Mesodermal cell (in vitro differentiated cells): Measurements from ENCODE around the gene PNMA8A.
"Not testable (repeated sequence)": the region's sequence is repeated elsewhere in the genome, so short reads cannot be mapped to it uniquely, and the experiment has no call there.

ENCODE experiments used
- H3K27ac ChIP-seq: 2 replicates; pipeline ENCODE4 v1.7.0; 2013; ENCODE audit warnings: mild to moderate bottlenecking, low read depth, low read length, moderate library complexity; ENCODE audit not compliant: severe bottlenecking
- H3K36me3 ChIP-seq: 2 replicates; pipeline ENCODE4 v1.7.1; 2013; ENCODE audit warnings: mild to moderate bottlenecking, low read length, moderate library complexity; ENCODE audit not compliant: control insufficient read depth, insufficient read depth
- H3K4me1 ChIP-seq: one replicate; pipeline ENCODE4 v1.7.1; 2013; ENCODE audit warnings: mild to moderate bottlenecking, low read length; ENCODE audit not compliant: insufficient read depth, control insufficient read depth, poor library complexity, severe bottlenecking
- H3K4me3 ChIP-seq: 2 replicates; pipeline ENCODE4 v1.7.0; 2013; ENCODE audit warnings: low read length, control low read depth, mild to moderate bottlenecking; ENCODE audit not compliant: insufficient read depth, poor library complexity, severe bottlenecking; ENCODE audit errors: extremely low read depth
- H3K9me3 ChIP-seq: 2 replicates; pipeline ENCODE4 v1.7.1; 2013; ENCODE audit warnings: mild to moderate bottlenecking, low read length, moderate library complexity; ENCODE audit not compliant: control insufficient read depth
- WGBS, 2 experiments: methylation state at CpG; one replicate each; pipeline ENCODE4 v1.1.5; 2013; ENCODE audit warnings: missing lambda C conversion rate in 2 of 2; ENCODE audit not compliant: insufficient coverage in 2 of 2; 5-methylcytosine and 5-hydroxymethylcytosine counted together

The PNMA8A gene

DNA sequence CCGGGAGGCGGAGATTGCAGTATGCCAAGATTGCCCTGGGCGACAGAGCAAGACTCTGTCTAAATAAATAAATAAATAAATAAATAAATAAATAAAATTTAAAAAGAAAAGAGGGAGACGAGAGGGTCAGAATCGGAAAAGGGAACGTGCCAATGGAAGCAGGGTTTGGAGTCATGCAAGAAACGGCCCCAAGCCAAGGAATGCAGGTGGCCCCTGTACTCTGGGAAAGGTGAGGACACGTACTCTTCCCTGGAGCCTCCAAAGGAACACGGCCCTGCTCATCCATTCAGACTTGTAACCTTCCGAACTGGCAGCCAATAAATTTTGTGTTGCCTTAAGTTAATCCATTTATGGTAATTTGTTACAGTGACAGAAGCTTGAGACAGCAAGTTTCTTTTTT lies 22.8 kb downstream of the PNMA8A start:
- Histone ChIP-seq H3K4me3 (no peak overlapping the region), H3K4me1 (no peaks in the 10 kb centered on the region), H3K9me3 (peaks cover 5% of the 10 kb centered on the region), H3K27ac (no peak overlapping the region), H3K36me3 (no peaks in the 10 kb centered on the region)
- 87 to 97% methylated on average over 6 to 9 of the region's 10 CpGs for WGBS, 2 experiments

DNA sequence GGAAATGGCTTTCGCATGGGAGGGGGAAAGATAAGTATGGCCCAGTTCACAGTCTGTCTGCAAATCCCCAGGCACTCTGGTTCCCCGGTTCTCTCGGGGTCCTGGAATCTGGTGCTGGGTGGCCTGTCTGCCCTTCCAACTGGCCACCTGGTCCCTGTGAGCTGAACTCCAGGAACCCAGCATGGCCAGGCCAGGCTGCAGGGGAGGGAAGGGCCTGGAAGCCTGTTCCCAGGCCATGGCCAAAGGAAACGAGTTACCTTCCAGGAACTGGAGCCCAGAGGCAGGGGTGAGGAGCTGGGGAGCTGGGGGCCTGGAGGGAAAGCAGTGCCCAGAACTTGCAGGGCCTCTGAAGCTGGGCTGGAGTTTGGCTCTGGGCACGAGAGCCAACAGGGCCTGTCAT lies 23.5 kb downstream of the PNMA8A start:
- no peaks in the 10 kb centered on the region for H3K4me1 ChIP-seq
- no peak overlapping the region for H3K4me3 ChIP-seq
- H3K36me3 ChIP-seq, result no peaks in the 10 kb centered on the region
- WGBS, 2 experiments, result 89 to 95% methylated on average over 4 to 5 of the region's 5 CpGs
- H3K9me3 ChIP-seq, result peaks cover 5% of the 10 kb centered on the region
- H3K27ac ChIP-seq, result no peak overlapping the region

DNA sequence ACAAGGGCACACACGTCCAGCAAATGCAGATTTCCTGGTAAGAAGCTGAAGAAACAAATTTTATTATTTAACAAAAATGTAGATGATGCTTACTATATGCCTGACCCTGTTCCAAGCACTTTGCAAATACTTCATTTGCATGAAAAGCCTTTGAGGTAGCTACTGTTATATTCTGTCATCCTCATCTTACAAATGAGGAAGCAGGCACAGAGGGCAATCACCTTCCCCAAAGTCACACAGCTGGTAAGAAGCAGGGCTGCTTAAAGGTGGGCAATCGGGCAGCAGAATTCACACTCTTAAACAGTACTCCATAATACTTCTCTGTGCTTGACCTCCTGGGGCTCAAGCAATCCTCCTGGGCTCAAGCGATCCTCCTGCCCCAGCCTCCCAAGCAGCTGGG lies 24.4 kb downstream of the PNMA8A start:
- H3K36me3 ChIP-seq, result no peaks in the 10 kb centered on the region
- no peak overlapping the region for H3K27ac ChIP-seq
- peaks cover 5% of the 10 kb centered on the region for H3K9me3 ChIP-seq
- WGBS, 2 experiments, result 86% methylated on average over 1 of the region's 3 CpGs; no CpG with 5 or more reads in 1 of the 2 experiments
- H3K4me3 ChIP-seq, result no peak overlapping the region
- no peaks in the 10 kb centered on the region for H3K4me1 ChIP-seq

DNA sequence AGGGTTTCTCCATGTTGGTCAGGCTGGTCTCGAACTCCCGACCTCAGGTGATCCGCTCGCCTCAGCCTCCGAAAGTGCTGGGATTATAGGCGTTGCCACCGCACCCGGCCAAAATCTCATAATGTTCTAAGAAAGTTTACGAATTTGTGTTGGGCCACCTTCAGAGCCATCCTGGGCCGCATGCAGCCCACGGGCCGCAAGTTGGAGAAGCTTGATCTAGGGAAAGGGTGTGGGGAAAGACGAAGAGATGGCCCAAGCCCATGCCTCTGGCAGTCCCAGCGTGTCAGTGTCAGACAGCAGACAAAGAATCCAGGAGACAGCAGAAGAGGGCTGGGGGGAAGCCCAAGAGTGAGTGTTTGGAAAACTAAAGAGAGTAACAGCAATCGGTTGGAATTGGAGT lies 25.3 kb downstream of the PNMA8A start:
- Histone ChIP-seq H3K4me3 (no peak overlapping the region), H3K9me3 (peaks cover 5% of the 10 kb centered on the region), H3K36me3 (no peaks in the 10 kb centered on the region), H3K4me1 (no peaks in the 10 kb centered on the region), H3K27ac (no peak overlapping the region)
- WGBS, 2 experiments, result 83 to 90% methylated on average over 10 to 14 of the region's 15 CpGs

DNA sequence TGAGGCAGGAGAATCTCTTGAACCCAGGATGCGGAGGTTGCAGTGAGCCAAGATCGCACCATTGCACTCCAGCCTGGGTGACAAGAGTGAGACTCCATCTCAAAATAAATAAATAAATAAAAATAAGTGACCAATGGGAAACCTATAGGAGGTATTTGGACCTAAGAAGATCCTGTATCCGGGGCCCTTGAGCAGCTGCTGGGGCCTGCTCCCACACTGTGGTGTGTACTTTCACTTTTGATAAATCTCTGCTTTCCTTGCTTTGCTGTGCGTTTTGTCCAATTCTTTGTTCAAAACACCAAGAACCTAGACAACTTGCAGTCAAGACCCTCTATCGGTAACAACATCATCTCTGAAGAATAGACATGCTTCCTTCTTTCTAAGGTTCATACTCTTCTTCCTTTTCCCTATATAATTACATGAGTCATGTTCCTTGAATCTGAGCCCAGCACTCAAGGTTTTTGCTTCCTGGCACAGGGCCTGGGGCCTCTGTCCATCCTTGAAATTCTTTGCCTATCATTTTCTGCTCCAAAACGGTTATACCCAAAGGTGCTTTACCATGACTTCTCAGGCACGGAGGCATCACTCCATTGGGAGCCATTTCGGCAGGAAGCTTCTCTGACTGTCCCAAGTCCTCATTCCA lies 28.4 kb downstream of the PNMA8A start:
- H3K36me3 ChIP-seq, result no peaks in the 10 kb centered on the region
- no peak overlapping the region for H3K4me3 ChIP-seq
- no peak overlapping the region for H3K27ac ChIP-seq
- H3K9me3 ChIP-seq, result no peaks in the 10 kb centered on the region
- H3K4me1 ChIP-seq, result no peaks in the 10 kb centered on the region
- 85 to 89% methylated on average over 6 to 7 of the region's 8 CpGs for WGBS, 2 experiments

DNA sequence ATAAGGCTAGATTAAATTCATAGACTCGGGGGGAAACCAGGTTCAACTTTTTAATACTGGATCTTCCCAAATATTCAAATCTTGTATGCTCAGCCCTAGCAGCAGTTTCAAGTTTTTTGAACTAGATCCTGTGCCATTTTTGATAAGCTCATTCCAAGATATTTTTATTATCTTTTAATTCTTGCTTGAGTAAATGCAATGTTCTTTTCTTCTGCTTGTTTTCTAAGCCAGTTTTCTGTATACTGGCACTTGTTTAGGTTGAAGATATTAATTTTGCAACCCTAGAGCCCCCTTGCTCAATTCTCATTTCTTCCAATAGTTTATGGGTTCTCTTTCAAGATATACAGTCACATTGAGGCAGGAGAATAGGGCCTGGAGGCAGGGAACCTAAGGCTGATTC lies 29.5 kb downstream of the PNMA8A start:
- H3K9me3 ChIP-seq, result no peaks in the 10 kb centered on the region
- no peak overlapping the region for H3K4me3 ChIP-seq
- no peak overlapping the region for H3K27ac ChIP-seq
- no peaks in the 10 kb centered on the region for H3K36me3 ChIP-seq
- no CpG with 5 or more reads among the region's 1 CpG for WGBS, 2 experiments
- H3K4me1 ChIP-seq, result no peaks in the 10 kb centered on the region

DNA sequence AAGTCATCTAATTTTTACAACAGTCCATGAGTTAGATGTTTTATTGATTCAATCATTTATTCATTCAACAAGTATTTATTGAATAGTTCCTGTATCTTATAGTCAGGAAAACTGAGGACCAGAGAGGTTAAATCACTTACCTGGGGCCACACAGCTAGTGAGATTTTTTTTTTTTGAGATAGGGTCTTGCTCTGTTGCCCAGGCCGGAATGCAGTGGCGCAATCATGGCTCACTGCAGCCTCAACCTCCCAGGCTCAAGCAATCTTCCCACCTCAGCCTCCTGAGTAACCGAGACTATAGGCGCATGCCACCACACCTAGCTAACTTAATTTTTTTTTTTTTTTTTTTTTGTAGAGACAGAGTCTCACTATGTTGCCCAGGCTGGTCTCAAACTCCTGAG lies 35.7 kb downstream of the PNMA8A start:
- H3K4me1 ChIP-seq, H3K27ac ChIP-seq, H3K4me3 ChIP-seq, H3K36me3 ChIP-seq, H3K9me3 ChIP-seq: not testable (repeated sequence)
- 83% methylated on average over 3 of the region's 4 CpGs; no CpG with 5 or more reads in 1 of the 2 experiments for WGBS, 2 experiments

DNA sequence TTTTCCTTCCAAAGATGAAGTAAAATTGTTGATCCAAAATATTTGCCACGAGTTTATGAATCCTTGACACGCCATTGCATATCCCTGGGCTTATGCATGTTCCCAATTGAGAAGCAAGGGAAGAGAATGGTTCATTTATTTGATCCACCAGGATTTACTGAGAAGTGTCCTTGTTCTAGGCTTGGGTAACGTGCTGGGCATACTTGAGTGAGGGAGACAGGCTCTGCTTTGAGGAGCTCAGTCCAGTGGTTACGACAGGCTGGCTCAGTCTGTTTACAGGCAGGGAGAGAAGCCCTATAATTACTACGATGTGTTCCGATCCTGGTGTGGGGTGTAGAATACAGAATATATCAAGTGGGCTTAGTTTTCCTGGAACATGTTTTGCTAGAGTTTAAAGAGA lies 36.4 kb downstream of the PNMA8A start:
- Histone ChIP-seq H3K4me3 (no peak overlapping the region), H3K27ac (no peak overlapping the region), H3K4me1 (no peaks in the 10 kb centered on the region), H3K9me3 (no peaks in the 10 kb centered on the region), H3K36me3 (no peaks in the 10 kb centered on the region)
- WGBS, 2 experiments, result 83 to 87% methylated on average over 4 to 6 of the region's 6 CpGs

DNA sequence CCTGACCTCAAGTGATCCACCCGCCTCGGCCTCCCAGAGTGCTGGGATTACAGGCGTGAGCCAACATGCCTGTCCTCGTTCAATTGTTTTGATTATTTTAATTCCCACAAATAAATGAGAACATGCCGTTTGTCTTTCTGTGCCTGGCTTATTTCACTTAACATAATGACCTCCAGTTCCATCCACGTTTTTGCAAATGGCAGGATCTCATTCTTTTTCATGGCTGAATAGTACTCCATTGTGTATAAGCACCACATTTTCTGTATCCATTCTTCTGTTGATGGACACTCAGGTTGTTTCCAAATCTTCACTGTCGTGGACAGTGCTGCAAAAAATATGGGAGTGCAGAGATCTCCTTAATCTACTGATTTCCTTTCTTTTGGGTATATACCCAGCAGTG lies 37.9 kb downstream of the PNMA8A start:
- H3K27ac ChIP-seq, H3K36me3 ChIP-seq, H3K9me3 ChIP-seq, H3K4me1 ChIP-seq, H3K4me3 ChIP-seq: not testable (repeated sequence)
- 75 to 79% methylated on average over 5 to 7 of the region's 7 CpGs for WGBS, 2 experiments

DNA sequence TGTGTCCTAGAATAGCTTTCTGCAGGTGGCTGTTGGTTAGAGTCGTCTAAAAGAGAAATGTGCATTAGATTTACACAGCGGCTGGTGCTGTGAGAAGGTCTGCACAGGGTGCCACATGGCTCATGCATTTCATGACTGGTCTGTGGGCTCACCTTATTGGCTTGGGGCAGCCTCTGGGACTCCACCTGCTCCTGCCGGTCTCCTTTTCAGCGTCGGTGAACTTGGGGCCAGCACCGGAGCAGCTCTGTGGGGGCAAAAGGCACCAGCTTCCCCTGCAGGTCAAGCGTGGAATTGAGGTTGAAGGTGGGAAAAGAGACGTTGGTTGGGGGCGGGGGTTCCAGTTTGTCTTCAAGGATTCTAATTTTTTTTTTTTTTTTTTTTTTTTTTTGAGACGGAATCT lies 39.5 kb downstream of the PNMA8A start:
- Histone ChIP-seq H3K36me3 (no peaks in the 10 kb centered on the region), H3K4me1 (no peaks in the 10 kb centered on the region), H3K4me3 (no peak overlapping the region), H3K27ac (no peak overlapping the region), H3K9me3 (no peaks in the 10 kb centered on the region)
- 59 to 73% methylated on average over 3 to 7 of the region's 10 CpGs for WGBS, 2 experiments

DNA sequence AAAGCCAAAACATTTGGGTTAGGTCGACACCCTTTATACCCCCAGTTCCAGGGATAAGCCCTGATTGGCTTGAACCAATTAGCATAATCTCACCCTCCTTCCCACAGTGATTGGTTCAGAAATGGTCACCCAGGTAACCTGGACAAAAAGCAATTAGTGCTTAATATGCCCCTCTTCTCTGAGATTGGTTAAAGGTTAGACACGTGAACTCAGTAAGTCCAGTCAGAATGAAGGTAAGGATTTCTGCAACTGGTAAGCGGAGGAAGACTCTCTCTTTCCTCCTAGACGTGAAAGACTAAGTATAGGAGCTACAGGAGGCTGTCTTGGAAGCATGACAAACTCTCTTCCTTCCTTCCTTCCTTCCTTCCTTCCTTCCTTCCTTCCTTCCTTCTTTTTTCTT lies 41.4 kb downstream of the PNMA8A start:
- Histone ChIP-seq H3K9me3 (no peaks in the 10 kb centered on the region), H3K36me3 (no peaks in the 10 kb centered on the region), H3K27ac (no peak overlapping the region), H3K4me1 (peaks cover 9% of the 10 kb centered on the region), H3K4me3 (no peak overlapping the region)
- WGBS, 2 experiments, result 86 to 100% methylated on average over 1 of the region's 4 CpGs
